ENCODE data around the gene PUSL1. TPM values are rescaled to one million over a fixed set of nuclear protein-coding genes. Genes with fewer than 3 reads are reported as not detected.

Gene PUSL1
- total and polyA plus RNA-seq, 8 donors = 5.9 to 64.9 (median 25.5) TPM; not detected in 1

DNA sequence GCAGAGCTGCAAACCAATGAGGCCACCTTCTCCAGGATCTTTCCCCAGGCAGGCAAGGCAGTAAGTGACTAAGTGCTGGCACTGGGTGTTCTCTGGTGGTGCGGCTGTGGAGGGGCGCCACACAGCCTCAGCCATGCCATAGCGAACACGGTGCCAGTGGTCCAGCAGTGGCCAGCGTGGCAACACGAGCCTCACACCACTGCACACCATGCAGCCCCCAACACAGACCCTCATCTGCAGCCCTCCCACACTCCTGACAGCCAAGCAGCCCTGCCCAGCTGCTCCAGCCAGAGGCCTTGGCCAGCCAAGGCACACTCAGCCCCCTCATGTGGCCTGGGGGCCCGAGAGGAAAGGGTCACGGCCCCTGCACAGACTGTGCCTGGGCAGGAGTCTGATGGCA lies 13.1 kb downstream of the PUSL1 start:
- WGBS, 5 donors = 86 to 100% (median 95%) methylated on average over 2 to 8 of the region's 8 CpGs
- Histone ChIP-seq H3K9me3 (no peaks in the 10 kb centered on the region), H3K4me1 (peaks cover 58 to 84% (median 79%) of the 10 kb centered on the region in 4 donors), H3K27me3 (no peaks in the 10 kb centered on the region), H3K27ac (peak overlapping the region in 2 of 5 donors; percentile 13 to 86), H3K36me3 (peaks cover 7 to 53% (median 41%) of the 10 kb centered on the region in 4 donors), H3K4me3 (peak overlapping the region in 1 of 4 donors; percentile 16)
- intact Hi-C loops (cut with DNase I; ENCODE audit: low total_unique reads) = no loop called here
- no peak for DNase-seq
- no peak for TF ChIP-seq POLR2AphosphoS5 (IDR thresholded peaks at IDR 0.05)
- TF ChIP-seq, protein P1, sequence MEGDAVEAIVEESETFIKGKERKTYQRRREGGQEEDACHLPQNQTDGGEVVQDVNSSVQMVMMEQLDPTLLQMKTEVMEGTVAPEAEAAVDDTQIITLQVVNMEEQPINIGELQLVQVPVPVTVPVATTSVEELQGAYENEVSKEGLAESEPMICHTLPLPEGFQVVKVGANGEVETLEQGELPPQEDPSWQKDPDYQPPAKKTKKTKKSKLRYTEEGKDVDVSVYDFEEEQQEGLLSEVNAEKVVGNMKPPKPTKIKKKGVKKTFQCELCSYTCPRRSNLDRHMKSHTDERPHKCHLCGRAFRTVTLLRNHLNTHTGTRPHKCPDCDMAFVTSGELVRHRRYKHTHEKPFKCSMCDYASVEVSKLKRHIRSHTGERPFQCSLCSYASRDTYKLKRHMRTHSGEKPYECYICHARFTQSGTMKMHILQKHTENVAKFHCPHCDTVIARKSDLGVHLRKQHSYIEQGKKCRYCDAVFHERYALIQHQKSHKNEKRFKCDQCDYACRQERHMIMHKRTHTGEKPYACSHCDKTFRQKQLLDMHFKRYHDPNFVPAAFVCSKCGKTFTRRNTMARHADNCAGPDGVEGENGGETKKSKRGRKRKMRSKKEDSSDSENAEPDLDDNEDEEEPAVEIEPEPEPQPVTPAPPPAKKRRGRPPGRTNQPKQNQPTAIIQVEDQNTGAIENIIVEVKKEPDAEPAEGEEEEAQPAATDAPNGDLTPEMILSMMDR (IDR thresholded peaks at IDR 0.05) = no peak
- no peak for TF ChIP-seq EP300 (IDR thresholded peaks at IDR 0.05)
- no peak for TF ChIP-seq POLR2A (IDR thresholded peaks at IDR 0.05)

- WGBS, 5 donors = 81 to 98% (median 89%) methylated on average over 4 to 14 of the region's 14 CpGs
- H3K4me1 ChIP-seq = peaks cover 57 to 84% (median 82%) of the 10 kb centered on the region in 4 donors
Measured at GRCh38 chr1:1322418-1322817, 14.0 kb downstream of the PUSL1 start.

DNA sequence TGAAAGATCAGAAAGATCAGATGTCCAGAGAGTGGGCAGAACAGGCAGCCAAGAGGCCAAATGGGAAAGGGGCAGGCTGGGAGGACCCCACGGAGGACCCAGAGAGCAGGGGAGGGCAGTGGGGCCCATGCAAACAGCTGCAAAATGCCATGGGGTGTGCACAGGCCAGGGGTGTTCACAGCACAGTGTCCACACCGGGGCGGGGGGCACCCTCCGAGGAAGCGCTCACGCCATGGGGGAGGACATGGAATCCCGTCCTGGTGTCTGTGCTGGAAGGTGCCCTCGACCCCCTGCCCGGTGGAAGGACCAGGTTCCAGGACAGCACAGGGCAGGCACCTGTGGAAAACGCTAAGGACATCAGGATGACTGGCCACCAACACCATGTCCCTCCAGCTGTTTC lies 14.6 kb downstream of the PUSL1 start:
- H3K27me3 ChIP-seq = no peaks in the 10 kb centered on the region
- TF ChIP-seq POLR2AphosphoS5 (IDR thresholded peaks at IDR 0.05) = no peak
- H3K36me3 ChIP-seq = peaks cover 17 to 57% (median 49%) of the 10 kb centered on the region in 4 donors
- peaks cover 52 to 78% (median 77%) of the 10 kb centered on the region in 4 donors for H3K4me1 ChIP-seq
- intact Hi-C loops (cut with DNase I; ENCODE audit: low total_unique reads) = no loop called here
- no peak overlapping the region for H3K27ac ChIP-seq
- no peak for DNase-seq
- no peaks in the 10 kb centered on the region for H3K9me3 ChIP-seq
- peak overlapping the region in 1 of 4 donors; percentile 24 for H3K4me3 ChIP-seq
- WGBS, 5 donors = 84 to 91% (median 85%) methylated on average over 9 to 10 of the region's 10 CpGs

More at GRCh38 chr1:1322418-1322817, 14.0 kb downstream of the PUSL1 start:
- DNase-seq = no peak
- H3K36me3 ChIP-seq = peaks cover 12 to 54% (median 46%) of the 10 kb centered on the region in 4 donors
- no peaks in the 10 kb centered on the region for H3K9me3 ChIP-seq
- no peaks in the 10 kb centered on the region for H3K27me3 ChIP-seq
- TF ChIP-seq EP300 (IDR thresholded peaks at IDR 0.05) = no peak
- no peak for TF ChIP-seq POLR2AphosphoS5 (IDR thresholded peaks at IDR 0.05)
- no peak for TF ChIP-seq POLR2A (IDR thresholded peaks at IDR 0.05)
- TF ChIP-seq, protein P1 (IDR thresholded peaks at IDR 0.05) = no peak
- peak overlapping the region in 1 of 4 donors; percentile 24 for H3K4me3 ChIP-seq
- intact Hi-C loops (cut with DNase I; ENCODE audit: low total_unique reads) = no loop called here
- peak overlapping the region in 1 of 5 donors; percentile 4 for H3K27ac ChIP-seq

DNA sequence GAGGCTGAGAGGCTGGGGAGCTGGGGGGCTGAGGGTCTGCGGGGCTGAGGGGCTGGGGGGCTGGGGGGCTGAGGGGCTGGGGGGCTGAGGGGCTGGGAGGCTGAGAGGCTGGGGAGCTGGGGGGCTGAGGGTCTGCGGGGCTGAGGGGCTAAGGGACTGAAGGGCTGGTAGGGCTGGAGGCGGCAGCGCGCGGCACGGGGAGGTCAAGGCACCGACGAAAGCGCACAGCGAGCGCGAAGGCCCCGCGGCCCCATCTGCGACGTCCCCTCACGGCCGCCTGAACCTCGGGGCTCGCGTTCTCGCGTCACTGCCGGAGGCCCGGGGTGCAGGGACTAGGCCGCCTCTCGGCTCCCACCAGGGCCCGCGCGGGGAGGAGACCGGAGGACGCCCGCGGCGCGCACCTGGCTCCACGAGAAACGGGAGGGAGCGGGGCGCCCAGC lies 15.7 kb downstream of the PUSL1 start:
- H3K4me3 ChIP-seq = peak overlapping the region; percentile 97 to 99 (median 98)
- no peak for TF ChIP-seq POLR2A (IDR thresholded peaks at IDR 0.05)
- no peak for TF ChIP-seq POLR2AphosphoS5 (IDR thresholded peaks at IDR 0.05)
- TF ChIP-seq EP300 (IDR thresholded peaks at IDR 0.05) = no peak
- TF ChIP-seq, protein P1 (IDR thresholded peaks at IDR 0.05) = no peak
- WGBS, 5 donors = 0 to 1% (median 0%) methylated on average over 1 to 40 of the region's 41 CpGs
- intact Hi-C loops (cut with DNase I; ENCODE audit: low total_unique reads) = no loop called here
- H3K4me1 ChIP-seq = peaks cover 40 to 67% (median 65%) of the 10 kb centered on the region in 4 donors
- no peaks in the 10 kb centered on the region for H3K9me3 ChIP-seq
- DNase-seq = no peak
- no peaks in the 10 kb centered on the region for H3K27me3 ChIP-seq
- H3K27ac ChIP-seq = peak overlapping the region; percentile 82 to 96 (median 89)
- peaks cover 21 to 64% (median 52%) of the 10 kb centered on the region in 4 donors for H3K36me3 ChIP-seq

Measured in stomach (tissue), 9 donors.